HEK293T (cell line): ENCODE measurements around the gene RAD51B.

Experiments
- CTCF ChIA-PET: fragments of 350-600 bp; formaldehyde crosslinking; extraction: SDS; loops from one replicate; lab custom pipeline; 2021; ENCODE audit warnings: antibody characterized with exemption, inconsistent platforms; lab: Yijun Ruan, JAX
- POLR2A ChIA-PET: fragments of 350-600 bp; formaldehyde crosslinking; extraction: SDS; loops from one replicate; lab custom pipeline; 2020; ENCODE audit warnings: antibody characterized with exemption, inconsistent platforms; lab: Yijun Ruan, JAX
- DNase-seq: peaks from one replicate; pipeline ENCODE4 v3.0.0; 2012; ENCODE audit warnings: mixed read lengths; ENCODE audit errors: extremely low spot score
- ARNT ChIP-seq: fragments of 450-650 bp; IDR thresholded peaks from 2 replicates; pipeline ENCODE4 v1.6.1; 2017; ENCODE audit warnings: mild to moderate bottlenecking
- BHLHE40 ChIP-seq: fragments of 450-650 bp; IDR thresholded peaks from 2 replicates; pipeline ENCODE4 v1.6.1; 2016; ENCODE audit warnings: mild to moderate bottlenecking, moderate library complexity, borderline replicate concordance
- CTBP1 ChIP-seq: fragments of 450-650 bp; IDR thresholded peaks from 2 replicates; pipeline ENCODE4 v1.6.1; 2016; ENCODE audit warnings: borderline replicate concordance
- ELF4 ChIP-seq: fragments of 450-650 bp; IDR thresholded peaks from 2 replicates; pipeline ENCODE4 v1.6.1; 2017; ENCODE audit warnings: antibody characterized with exemption
- FOXA1 ChIP-seq: fragments of 450-650 bp; IDR thresholded peaks from 2 replicates; pipeline ENCODE4 v1.6.1; 2016; ENCODE audit warnings: mild to moderate bottlenecking
- FOXK2 ChIP-seq: fragments of 450-650 bp; IDR thresholded peaks from 2 replicates; pipeline ENCODE4 v1.6.1; 2016; ENCODE audit warnings: mild to moderate bottlenecking
- FOXM1 ChIP-seq: fragments of 450-650 bp; IDR thresholded peaks from 2 replicates; pipeline ENCODE4 v1.6.1; 2017; ENCODE audit warnings: mild to moderate bottlenecking, borderline replicate concordance
- HDGF ChIP-seq: fragments of 450-650 bp; IDR thresholded peaks from 2 replicates; pipeline ENCODE4 v1.6.1; 2017; ENCODE audit warnings: antibody characterized with exemption, borderline replicate concordance
- L3MBTL2 ChIP-seq: fragments of 450-650 bp; conservative IDR thresholded peaks from 2 replicates; pipeline ENCODE4 v1.6.1; 2016; ENCODE audit warnings: mild to moderate bottlenecking
- LEF1 ChIP-seq: fragments of 450-650 bp; IDR thresholded peaks from 2 replicates; pipeline ENCODE4 v1.6.1; 2017; ENCODE audit warnings: mild to moderate bottlenecking, borderline replicate concordance
- NFRKB ChIP-seq: fragments of 450-650 bp; IDR thresholded peaks from 2 replicates; pipeline ENCODE4 v1.6.1; 2016; ENCODE audit warnings: mild to moderate bottlenecking, moderate library complexity
- SP1 ChIP-seq: fragments of 450-650 bp; IDR thresholded peaks from 2 replicates; pipeline ENCODE4 v1.6.1; 2017
- SUZ12 ChIP-seq: fragments of 450-650 bp; IDR thresholded peaks from 2 replicates; pipeline ENCODE4 v1.6.1; 2016; ENCODE audit warnings: mild to moderate bottlenecking
- TARDBP ChIP-seq: fragments of 450-650 bp; IDR thresholded peaks from 2 replicates; pipeline ENCODE4 v1.6.1; 2016
- ZNF384 ChIP-seq: fragments of 450-650 bp; IDR thresholded peaks from 2 replicates; pipeline ENCODE4 v1.6.1; 2016
- TF ChIP-seq, protein P1 (sequence below): fragments of 450-650 bp; IDR thresholded peaks from 2 replicates; pipeline ENCODE4 v1.6.1; 2016

The RAD51B gene

DNA sequence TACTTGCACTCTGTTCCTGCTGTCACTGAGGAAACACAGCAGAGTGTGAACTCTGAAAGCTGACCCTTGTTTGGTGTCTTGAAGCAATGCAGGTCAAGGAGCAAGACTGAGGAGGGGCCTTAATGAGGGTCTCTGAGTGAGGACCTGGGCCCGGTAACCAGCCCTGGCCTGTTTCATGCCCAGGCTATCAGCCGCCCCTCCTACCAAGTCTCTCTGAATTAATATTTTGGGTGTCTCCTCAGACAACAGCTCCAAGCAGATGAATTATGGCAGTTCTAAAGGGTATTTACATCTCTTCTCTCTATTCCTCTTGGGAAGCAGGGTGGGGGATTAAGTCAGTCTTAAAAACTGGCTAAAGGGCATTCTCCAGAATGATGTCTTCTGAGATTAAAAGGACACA lies 578.8 kb downstream of the RAD51B start:
- DNase-seq = no peak
- ChIA-PET POLR2A (no interaction called here), CTCF (no interaction called here)
- TF ChIP-seq HDGF = no peak

DNA sequence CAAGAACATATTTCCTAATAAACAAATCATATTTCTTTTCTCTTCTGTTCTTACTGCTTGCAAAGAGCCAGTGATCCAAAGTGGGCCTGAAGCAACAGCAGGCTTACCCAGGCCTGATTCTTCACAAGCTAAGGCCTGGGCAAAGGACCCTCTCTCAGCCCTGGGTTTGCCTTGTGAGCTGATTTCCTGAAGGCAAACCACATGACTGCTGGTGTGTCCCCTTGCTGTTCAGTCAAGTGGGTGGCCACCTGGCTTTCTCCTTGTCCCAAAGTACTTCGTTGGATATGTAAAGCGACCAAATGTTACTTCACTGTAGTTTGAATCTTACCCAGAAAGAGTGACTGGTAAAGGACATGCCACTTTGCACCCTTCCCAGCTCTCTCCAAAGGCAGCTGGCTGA lies 580.4 kb downstream of the RAD51B start:
- ChIA-PET POLR2A (no interaction called here), CTCF (no interaction called here)
- DNase-seq = no peak
- TF ChIP-seq L3MBTL2 (no peak), ARNT (no peak), SP1 (no peak), ZNF384 (no peak), BHLHE40 (no peak), FOXA1 (no peak), FOXK2 (no peak), TARDBP (no peak), FOXM1 (no peak), LEF1 (no peak), SUZ12 (no peak), NFRKB (no peak), CTBP1 (no peak)
- TF ChIP-seq, protein P1, sequence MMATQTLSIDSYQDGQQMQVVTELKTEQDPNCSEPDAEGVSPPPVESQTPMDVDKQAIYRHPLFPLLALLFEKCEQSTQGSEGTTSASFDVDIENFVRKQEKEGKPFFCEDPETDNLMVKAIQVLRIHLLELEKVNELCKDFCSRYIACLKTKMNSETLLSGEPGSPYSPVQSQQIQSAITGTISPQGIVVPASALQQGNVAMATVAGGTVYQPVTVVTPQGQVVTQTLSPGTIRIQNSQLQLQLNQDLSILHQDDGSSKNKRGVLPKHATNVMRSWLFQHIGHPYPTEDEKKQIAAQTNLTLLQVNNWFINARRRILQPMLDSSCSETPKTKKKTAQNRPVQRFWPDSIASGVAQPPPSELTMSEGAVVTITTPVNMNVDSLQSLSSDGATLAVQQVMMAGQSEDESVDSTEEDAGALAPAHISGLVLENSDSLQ = no peak

DNA sequence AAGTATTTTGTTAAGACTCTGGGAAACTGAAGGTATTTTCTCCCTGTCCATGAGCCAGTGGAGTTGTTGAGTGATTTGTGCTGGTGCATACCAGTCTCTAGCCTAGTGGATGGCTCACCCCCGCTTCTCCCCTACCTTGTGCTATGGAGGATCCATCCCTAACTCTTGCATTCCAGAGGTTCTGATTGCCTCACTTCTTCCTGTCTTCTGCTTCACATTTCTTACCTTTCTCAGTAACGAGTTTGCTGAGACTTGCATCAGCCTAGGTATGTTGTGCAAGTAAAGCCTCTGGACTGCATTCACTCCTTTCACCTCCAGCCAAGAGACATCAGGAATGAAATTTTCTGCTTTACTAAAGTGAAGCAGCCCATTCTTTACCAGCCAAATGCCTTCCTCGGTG lies 581.7 kb downstream of the RAD51B start:
- POLR2A ChIA-PET = no interaction called here
- CTCF ChIA-PET = interaction anchor here (0.8 to 0.9 kb wide), 2 partner anchors 8 to 415 kb away, joined by 3 to 4 read pairs; no protein-coding TSS in a partner anchor
- TF ChIP-seq TARDBP = no peak
- no peak for TF ChIP-seq ARNT
- TF ChIP-seq FOXM1 = no peak
- TF ChIP-seq L3MBTL2 = no peak
- TF ChIP-seq ZNF384 = no peak
- TF ChIP-seq FOXK2 = no peak
- no peak for TF ChIP-seq CTBP1
- no peak for TF ChIP-seq SP1
- no peak for TF ChIP-seq HDGF
- no peak for TF ChIP-seq FOXA1
- no peak for TF ChIP-seq SUZ12
- DNase-seq = no peak

DNA sequence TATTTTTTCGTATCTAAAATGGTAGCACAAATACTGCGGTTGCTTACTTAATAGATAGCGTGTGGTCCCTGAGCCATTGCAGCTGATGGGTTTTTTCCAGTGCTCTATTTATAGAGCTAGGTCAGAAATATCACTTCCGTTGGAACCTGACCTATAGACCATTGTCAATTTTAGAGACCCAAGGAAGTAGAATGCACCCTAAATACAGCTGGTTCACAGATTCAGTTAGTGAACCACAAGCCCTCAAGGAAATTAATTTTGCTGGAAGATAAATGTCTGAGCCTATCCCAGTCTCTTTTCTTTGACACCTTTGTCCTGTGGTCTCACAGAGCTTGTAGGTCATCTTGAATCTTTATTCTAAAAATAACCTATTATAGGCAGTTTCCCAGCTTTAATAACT lies 582.3 kb downstream of the RAD51B start:
- ChIA-PET POLR2A (no interaction called here), CTCF (interaction anchor here (0.9 kb wide), 1 partner anchor 9 kb away, joined by 3 read pairs; no protein-coding TSS in a partner anchor)
- TF ChIP-seq HDGF (no peak), BHLHE40 (no peak), L3MBTL2 (no peak)
- no peak for DNase-seq

DNA sequence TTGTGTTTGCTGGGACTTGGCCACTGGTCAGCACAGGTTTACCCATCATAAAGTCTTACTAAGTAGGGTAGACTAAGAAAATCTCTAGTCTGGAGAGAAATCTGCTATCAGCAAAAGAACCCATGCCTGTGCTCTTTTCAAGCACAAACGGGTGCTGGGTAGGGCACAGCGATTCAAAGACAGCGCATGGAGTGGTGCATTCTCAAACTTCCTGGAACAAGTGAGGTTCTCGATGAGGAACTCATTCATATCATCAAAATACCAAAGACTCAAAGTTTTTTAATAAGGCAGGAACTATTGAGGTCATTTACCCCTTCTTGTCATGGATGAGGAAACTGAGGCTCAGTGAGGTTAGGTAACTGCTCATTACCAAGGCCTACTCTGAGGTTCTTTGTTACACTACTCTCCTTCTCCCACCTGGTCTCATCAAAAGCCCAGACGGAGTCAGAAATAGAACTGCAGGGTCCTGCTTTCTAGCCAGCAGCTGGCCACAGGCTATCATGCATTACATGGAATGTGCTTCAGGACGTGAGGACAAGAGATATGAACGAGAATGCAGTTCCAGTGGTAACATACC lies 583.0 kb downstream of the RAD51B start:
- ChIA-PET POLR2A (no interaction called here), CTCF (no interaction called here)
- TF ChIP-seq FOXA1 (no peak), ARNT (no peak), TARDBP (no peak), LEF1 (no peak), ELF4 (no peak), ZNF384 (no peak), FOXK2 (no peak), BHLHE40 (no peak), SP1 (no peak), NFRKB (no peak), L3MBTL2 (no peak), SUZ12 (no peak)
- no peak for DNase-seq

DNA sequence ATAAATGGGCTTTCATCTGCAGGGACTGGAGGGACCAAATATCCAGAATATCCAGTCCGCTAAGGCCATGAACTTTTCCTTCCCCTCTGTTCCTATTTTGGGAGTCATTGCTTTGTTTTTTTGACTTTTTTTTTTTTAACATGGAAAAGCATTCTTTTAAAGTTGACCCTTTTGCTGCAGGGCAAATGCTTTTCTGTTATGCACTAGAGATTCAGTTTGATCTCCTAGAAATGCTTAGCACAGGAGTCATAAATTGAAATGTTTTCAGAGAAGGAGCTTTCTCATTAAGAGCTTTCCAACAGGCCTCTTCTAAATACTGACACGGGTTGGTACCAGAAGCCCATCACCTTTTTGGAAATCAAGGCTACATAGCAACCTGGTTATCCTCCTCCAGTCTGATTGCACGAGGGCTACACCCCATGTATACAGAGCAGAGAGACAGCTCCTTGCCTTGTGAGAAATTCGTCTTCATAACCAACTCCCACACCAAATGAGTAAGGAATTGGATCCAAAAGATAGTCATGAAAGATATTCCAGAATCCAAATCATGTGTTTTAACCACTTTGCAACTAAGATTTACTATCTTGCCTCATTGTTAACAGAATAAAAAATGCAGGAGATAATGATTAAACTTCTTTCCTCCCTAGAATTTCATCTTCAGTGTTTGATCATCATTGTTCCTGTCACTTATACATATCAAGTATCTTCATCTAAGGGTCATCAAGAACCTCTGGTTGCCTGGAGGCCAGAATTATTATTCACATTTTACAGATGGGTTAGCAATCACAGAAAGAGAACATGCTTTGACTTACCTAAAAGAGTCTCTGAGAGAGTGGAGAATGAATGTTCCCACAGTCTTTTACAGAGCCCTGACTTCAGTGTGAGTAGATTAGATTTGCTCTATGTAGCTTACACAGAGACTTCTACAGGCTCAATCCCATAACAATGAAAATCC lies 583.9 kb downstream of the RAD51B start:
- ChIA-PET POLR2A (no interaction called here), CTCF (no interaction called here)
- TF ChIP-seq HDGF = no peak
- TF ChIP-seq L3MBTL2 = no peak
- TF ChIP-seq NFRKB = no peak
- TF ChIP-seq SUZ12 = no peak
- TF ChIP-seq LEF1 = no peak
- TF ChIP-seq, protein P1 = no peak
- TF ChIP-seq ELF4 = no peak
- no peak for TF ChIP-seq FOXA1
- TF ChIP-seq SP1 = no peak
- TF ChIP-seq BHLHE40 = no peak
- no peak for TF ChIP-seq ZNF384
- TF ChIP-seq TARDBP = no peak
- no peak for TF ChIP-seq FOXK2
- TF ChIP-seq FOXM1 = no peak
- DNase-seq = no peak

DNA sequence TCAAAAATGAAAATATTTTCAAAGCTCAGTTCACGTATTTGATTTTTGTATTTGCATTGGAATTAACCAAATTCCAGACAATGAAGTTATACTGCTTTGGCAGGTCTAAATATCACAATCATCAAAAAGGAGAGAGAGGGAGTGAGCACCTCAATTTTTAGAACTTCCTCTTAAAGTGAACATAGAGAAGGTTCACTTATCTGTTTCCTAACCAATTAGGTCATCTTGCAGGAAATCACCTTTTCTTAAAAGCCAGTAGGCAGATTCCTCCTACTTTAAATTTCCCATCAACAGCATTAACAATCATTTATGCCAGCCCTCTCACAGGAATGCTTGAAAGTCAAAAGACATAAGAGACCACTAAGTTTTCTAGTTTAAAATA lies 584.6 kb downstream of the RAD51B start:
- POLR2A ChIA-PET = no interaction called here
- CTCF ChIA-PET = no interaction called here
- TF ChIP-seq ARNT (no peak), CTBP1 (no peak), ELF4 (no peak), SUZ12 (no peak), L3MBTL2 (no peak), TARDBP (no peak), HDGF (no peak), NFRKB (no peak), BHLHE40 (no peak), ZNF384 (no peak)
- TF ChIP-seq, protein P1 = no peak
- no peak for DNase-seq
